Brain microvascular endothelial cell (primary cell): ENCODE measurements around the gene BCL2.

Source experiments
- DNase-seq: peaks from one replicate; pipeline ENCODE4 v3.0.0-alpha.2; 2020
- H3K27ac ChIP-seq: fragments of 250-450 bp; sonication (Bioruptor Pico); 2 replicates; pipeline ENCODE4 v1.5.1; 2020; ENCODE audit warnings: mild to moderate bottlenecking, moderate library complexity
- H3K27me3 ChIP-seq: fragments of 250-450 bp; sonication (Bioruptor Pico); replicated peaks from 2 replicates; pipeline ENCODE4 v1.5.1; 2020; ENCODE audit warnings: mild to moderate bottlenecking
- H3K36me3 ChIP-seq: fragments of 250-450 bp; sonication (Bioruptor Pico); replicated peaks from 2 replicates; pipeline ENCODE4 v1.5.1; 2020; ENCODE audit warnings: mild to moderate bottlenecking
- H3K4me3 ChIP-seq: 2 replicates; pipeline ENCODE4 v1.5.1; 2011; ENCODE audit warnings: low read depth, mild to moderate bottlenecking, control low read depth, low read length, moderate library complexity
- in situ Hi-C: cut with HindIII; loops from 2 replicates; pipeline ENCODE4 v1.10.0; 2017; ENCODE audit warnings: low sequenced_read_pairs, low pct_ligation_motif_present
- TF ChIP-seq, protein P1 (sequence below): IDR thresholded peaks from 2 replicates; pipeline ENCODE4 v1.5.1; 2011; ENCODE audit warnings: low read depth, mild to moderate bottlenecking, moderate library complexity, low read length, control low read depth, inconsistent platforms; ENCODE audit errors: missing control alignments

The BCL2 gene

DNA sequence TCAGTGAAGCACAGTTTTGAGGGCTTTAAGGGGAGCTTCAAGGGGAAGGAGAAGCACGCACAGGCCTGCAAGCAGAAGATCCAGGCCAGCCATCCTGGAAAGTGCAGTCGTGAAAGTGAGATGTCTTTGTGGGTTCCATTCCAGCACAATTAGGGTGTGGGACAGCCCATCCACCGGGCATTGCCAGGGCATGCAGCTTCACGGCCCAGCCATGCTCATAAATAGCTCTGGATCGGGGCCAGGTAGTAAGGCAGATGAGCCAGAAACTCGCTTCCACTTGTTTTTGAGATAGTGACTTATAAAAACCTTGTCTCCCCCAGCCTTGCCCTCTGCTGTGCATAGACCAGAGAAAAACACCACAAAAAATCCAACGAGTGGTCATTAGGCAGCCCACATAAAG lies 26.5 kb upstream of the BCL2 start:
- Histone ChIP-seq H3K36me3 (peaks cover 65% of the 10 kb centered on the region), H3K27me3 (no peaks in the 10 kb centered on the region), H3K4me3 (no peak overlapping the region)

DNA sequence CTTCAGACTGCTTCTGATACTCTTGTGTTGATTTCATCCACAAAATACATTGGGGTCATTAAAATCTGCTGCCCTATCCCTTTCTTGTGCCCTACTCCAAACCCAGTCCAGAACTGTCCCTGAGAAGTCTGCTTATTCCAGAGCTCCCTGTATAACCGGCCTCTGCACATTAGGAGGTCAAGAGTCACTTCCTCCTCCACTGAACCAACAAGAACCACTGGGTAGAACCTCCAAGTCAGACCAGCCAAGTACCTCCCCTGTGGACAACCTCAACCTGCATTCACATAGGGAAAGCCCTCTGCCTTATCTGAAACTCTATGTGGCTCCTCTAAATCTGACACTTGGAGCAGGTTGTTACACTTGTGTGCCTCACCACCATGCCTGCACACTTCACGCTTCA lies 25.3 kb upstream of the BCL2 start:
- Histone ChIP-seq H3K4me3 (no peak overlapping the region), H3K27me3 (no peaks in the 10 kb centered on the region), H3K27ac (no peak overlapping the region), H3K36me3 (peaks cover 62% of the 10 kb centered on the region)
- TF ChIP-seq, protein P1, sequence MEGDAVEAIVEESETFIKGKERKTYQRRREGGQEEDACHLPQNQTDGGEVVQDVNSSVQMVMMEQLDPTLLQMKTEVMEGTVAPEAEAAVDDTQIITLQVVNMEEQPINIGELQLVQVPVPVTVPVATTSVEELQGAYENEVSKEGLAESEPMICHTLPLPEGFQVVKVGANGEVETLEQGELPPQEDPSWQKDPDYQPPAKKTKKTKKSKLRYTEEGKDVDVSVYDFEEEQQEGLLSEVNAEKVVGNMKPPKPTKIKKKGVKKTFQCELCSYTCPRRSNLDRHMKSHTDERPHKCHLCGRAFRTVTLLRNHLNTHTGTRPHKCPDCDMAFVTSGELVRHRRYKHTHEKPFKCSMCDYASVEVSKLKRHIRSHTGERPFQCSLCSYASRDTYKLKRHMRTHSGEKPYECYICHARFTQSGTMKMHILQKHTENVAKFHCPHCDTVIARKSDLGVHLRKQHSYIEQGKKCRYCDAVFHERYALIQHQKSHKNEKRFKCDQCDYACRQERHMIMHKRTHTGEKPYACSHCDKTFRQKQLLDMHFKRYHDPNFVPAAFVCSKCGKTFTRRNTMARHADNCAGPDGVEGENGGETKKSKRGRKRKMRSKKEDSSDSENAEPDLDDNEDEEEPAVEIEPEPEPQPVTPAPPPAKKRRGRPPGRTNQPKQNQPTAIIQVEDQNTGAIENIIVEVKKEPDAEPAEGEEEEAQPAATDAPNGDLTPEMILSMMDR = no peak
- in situ Hi-C loops = no loop called here
- DNase-seq = no peak

More for the DNA sequence above, 26.5 kb upstream of the BCL2 start:
- TF ChIP-seq, protein P1 = no peak
- no peak overlapping the region for H3K27ac ChIP-seq
- no peak for DNase-seq
- in situ Hi-C loops = no loop called here

DNA sequence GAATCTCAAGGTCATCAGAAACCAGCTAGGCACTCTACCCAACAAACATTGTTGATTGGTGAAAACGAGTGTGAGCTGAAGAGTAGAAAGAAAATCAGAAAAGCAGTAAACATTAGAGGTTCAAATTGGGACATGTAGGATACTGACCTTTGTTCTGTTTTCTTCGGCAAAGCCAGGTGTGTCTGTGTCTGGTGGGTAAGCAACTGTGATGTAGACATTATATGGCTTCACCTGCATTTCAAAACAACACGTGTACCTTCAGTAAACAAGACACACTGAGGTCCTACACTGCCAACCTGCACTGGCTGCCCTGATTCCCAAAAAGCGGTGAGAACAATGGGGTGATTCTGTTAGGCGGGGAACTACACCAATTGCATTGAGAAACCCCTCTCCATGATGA lies 24.7 kb upstream of the BCL2 start:
- no peak overlapping the region for H3K4me3 ChIP-seq
- in situ Hi-C loops = no loop called here

DNA sequence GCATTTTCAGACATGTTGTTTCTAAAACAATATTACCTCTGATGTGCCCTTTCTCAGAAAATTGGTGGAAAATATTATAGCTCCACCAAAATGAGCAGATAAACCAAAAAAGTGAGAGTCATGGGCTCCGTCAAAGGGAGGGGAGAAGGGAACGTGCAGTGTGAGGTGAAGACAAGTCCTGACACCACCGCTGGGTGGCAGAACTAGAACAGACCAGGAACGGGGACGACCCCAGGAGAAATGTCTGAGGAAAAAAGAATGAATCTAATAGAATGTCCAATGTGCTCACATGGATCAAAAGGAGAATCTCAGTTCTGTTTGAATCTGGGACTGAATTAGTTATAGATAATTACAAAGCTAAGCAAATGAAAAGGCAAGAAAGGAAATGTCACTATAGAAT lies 22.6 kb upstream of the BCL2 start:
- in situ Hi-C loops = no loop called here
- Histone ChIP-seq H3K27me3 (no peaks in the 10 kb centered on the region), H3K4me3 (no peak overlapping the region), H3K36me3 (peaks cover 55% of the 10 kb centered on the region), H3K27ac (no peak overlapping the region)
- DNase-seq = no peak
- TF ChIP-seq, protein P1 = peak; percentile 78

More for the DNA sequence above, 24.7 kb upstream of the BCL2 start:
- Histone ChIP-seq H3K27me3 (no peaks in the 10 kb centered on the region), H3K36me3 (peaks cover 59% of the 10 kb centered on the region), H3K27ac (no peak overlapping the region)
- TF ChIP-seq, protein P1 = no peak
- DNase-seq = no peak

DNA sequence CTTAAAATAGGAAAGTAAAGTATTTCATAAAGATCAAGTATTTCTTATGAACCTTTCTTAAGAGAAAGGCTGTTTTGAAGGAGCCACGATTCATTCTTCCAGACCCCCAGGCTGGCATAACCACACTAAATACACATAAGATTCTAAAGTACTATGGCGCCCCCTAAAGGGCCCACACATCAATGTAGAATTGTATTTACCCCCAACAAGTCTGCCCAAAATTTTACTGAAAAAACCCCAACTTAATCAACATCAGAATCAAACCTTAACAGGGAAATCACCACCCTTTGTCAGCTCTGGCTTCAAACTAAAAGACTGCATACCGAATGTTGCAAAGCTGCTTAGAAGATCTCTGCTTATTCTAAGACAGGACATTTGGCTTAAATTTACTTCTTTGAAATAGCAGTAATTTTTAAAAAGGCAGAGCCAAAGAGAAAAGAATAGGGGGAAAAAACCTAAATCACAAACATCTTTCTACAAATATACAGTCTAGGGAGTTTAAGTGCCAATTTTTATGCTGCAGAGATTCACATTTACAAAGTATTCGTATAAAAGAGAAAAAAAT lies 20.4 kb upstream of the BCL2 start:
- Histone ChIP-seq H3K27ac (no peak overlapping the region), H3K36me3 (peaks cover 47% of the 10 kb centered on the region), H3K4me3 (no peak overlapping the region), H3K27me3 (no peaks in the 10 kb centered on the region)
- in situ Hi-C loops = no loop called here
- TF ChIP-seq, protein P1 = peak; percentile 69
- no peak for DNase-seq

DNA sequence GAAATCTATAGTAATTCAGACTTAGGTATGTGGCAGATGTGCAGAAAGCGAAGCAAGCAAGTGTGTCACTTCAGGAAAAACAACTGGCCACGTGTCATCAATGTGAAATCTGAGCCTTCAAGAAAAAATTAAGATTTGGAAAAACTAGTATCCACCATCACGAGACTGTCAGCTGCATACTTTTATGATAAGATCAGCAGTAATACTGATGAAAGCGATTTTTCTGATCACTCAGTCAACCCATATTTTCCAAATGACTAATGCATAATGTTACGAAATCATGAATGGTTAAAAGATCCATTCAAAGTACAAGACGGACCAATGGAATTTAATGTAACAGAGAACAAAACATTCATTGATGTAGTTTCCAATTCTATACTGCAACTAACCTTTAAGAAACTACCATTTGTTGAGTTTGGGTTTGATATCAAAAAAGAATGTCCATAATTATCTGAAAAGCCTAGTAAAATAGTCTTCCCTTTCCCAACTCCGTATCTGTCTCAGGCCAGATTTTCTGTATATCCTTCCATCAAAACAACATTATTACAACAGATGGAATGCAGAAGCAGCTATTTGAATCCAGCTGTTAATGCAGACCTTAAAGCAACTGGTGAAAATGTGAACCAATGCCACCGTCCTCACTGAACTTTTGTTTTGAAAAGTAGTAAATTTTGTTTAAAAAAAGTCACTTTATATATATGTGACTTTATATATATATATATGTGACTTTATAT lies 17.0 kb upstream of the BCL2 start:
- Histone ChIP-seq H3K4me3 (no peak overlapping the region), H3K36me3 (peaks cover 49% of the 10 kb centered on the region), H3K27me3 (no peaks in the 10 kb centered on the region), H3K27ac (peak overlapping the region; percentile 78)
- DNase-seq = peak; percentile 77
- in situ Hi-C loops = no loop called here
- TF ChIP-seq, protein P1 = no peak
